GM20431 (cell line): Measurements from ENCODE around the gene SPOCK1.

Experiments used
- in situ Hi-C: fragments of 300-500 bp; cut with MseI, MboI; formaldehyde crosslinking; loops from one replicate; pipeline ENCODE4 v1.15.0; 2020; ENCODE audit warnings: low sequenced_read_pairs; ENCODE audit not compliant: unreplicated experiment

The SPOCK1 gene

GRCh38 chr5:137215261-137215660 is 283.9 kb downstream of the SPOCK1 start:
- in situ Hi-C loops, result no loop called here

- in situ Hi-C loops, result no loop called here
Observed at GRCh38 chr5:137214446-137215189, 284.5 kb downstream of the SPOCK1 start.

- in situ Hi-C loops, result no loop called here
Observed at GRCh38 chr5:137212471-137212870, 286.7 kb downstream of the SPOCK1 start.

- in situ Hi-C loops, result no loop called here
Observed at GRCh38 chr5:137209232-137209809, 289.8 kb downstream of the SPOCK1 start.

- in situ Hi-C loops, result no loop called here
Observed at GRCh38 chr5:137207023-137207760, 291.9 kb downstream of the SPOCK1 start.

- in situ Hi-C loops, result no loop called here
Observed at GRCh38 chr5:137206030-137206715, 293.0 kb downstream of the SPOCK1 start.

GRCh38 chr5:137205231-137206027 is 293.7 kb downstream of the SPOCK1 start:
- in situ Hi-C loops, result no loop called here

GRCh38 chr5:137203011-137203632 is 296.0 kb downstream of the SPOCK1 start:
- in situ Hi-C loops, result no loop called here

GRCh38 chr5:137201876-137202275 is 297.2 kb downstream of the SPOCK1 start:
- in situ Hi-C loops, result no loop called here

- in situ Hi-C loops, result no loop called here
Observed at GRCh38 chr5:137200906-137201700, 298.0 kb downstream of the SPOCK1 start.

GRCh38 chr5:137199966-137200365 is 299.2 kb downstream of the SPOCK1 start:
- in situ Hi-C loops, result no loop called here

GRCh38 chr5:137199201-137199600 is 299.9 kb downstream of the SPOCK1 start:
- in situ Hi-C loops, result no loop called here

GRCh38 chr5:137195483-137195882 is 303.6 kb downstream of the SPOCK1 start:
- in situ Hi-C loops, result no loop called here

GRCh38 chr5:137194300-137194699 is 304.8 kb downstream of the SPOCK1 start:
- in situ Hi-C loops, result no loop called here

- in situ Hi-C loops, result no loop called here
Observed at GRCh38 chr5:137192293-137192743, 306.8 kb downstream of the SPOCK1 start.

- in situ Hi-C loops, result no loop called here
Observed at GRCh38 chr5:137191179-137191578, 307.9 kb downstream of the SPOCK1 start.

GRCh38 chr5:137190441-137190840 is 308.7 kb downstream of the SPOCK1 start:
- in situ Hi-C loops, result no loop called here

- in situ Hi-C loops, result no loop called here
Observed at GRCh38 chr5:137190031-137190430, 309.1 kb downstream of the SPOCK1 start.

- in situ Hi-C loops, result no loop called here
Observed at GRCh38 chr5:137188566-137188965, 310.6 kb downstream of the SPOCK1 start.
